DND-41 (cell line): ENCODE results near the gene ZDHHC7.

ENCODE experiments used
- ATAC-seq: fragments of 200-7000 bp; cut with Tn5 transposase; 3 replicates; pipeline ENCODE4 v1.9.1; 2021; ENCODE audit warnings: low read depth; ENCODE audit not compliant: insufficient read depth
- DNase-seq: peaks from one replicate; pipeline ENCODE4 v3.0.0-alpha.2; 2020
- H2AFZ ChIP-seq: 2 replicates; pipeline ENCODE4 v1.6.0; 2012; ENCODE audit warnings: low read depth, low read length
- H3K27ac ChIP-seq: 2 replicates; pipeline ENCODE4 v1.5.1; 2012; ENCODE audit warnings: low read length, inconsistent platforms
- H3K27me3 ChIP-seq: fragments of 200-600 bp; sonication (generic); 2 replicates; pipeline ENCODE4 v1.6.0; 2012; ENCODE audit warnings: low read length, mild to moderate bottlenecking, inconsistent platforms; ENCODE audit not compliant: insufficient read depth, poor library complexity
- H3K36me3 ChIP-seq: 2 replicates; pipeline ENCODE4 v1.5.1; 2012; ENCODE audit warnings: low read length, inconsistent platforms; ENCODE audit not compliant: insufficient read depth
- H3K4me1 ChIP-seq: 2 replicates; pipeline ENCODE4 v1.5.1; 2012; ENCODE audit warnings: mild to moderate bottlenecking, low read length; ENCODE audit not compliant: insufficient read depth
- H3K4me2 ChIP-seq: 2 replicates; pipeline ENCODE4 v1.6.0; 2012; ENCODE audit warnings: mild to moderate bottlenecking, moderate library complexity, low read length, inconsistent platforms; ENCODE audit not compliant: insufficient read depth
- H3K4me3 ChIP-seq, 2 experiments: fragments of 200-600 bp in 1 of 2; shearing (Covaris generic) in 1 of 2; 2 replicates each; pipeline ENCODE4 v1.5.1; 2012 to 2016; ENCODE audit warnings: inconsistent platforms in 2 of 2, low read length in 2 of 2, mild to moderate bottlenecking in 2 of 2, low read depth in 1 of 2, moderate library complexity in 1 of 2
- H3K79me2 ChIP-seq: 2 replicates; pipeline ENCODE4 v1.6.0; 2012; ENCODE audit warnings: low read length, inconsistent platforms; ENCODE audit not compliant: insufficient read depth
- H3K9ac ChIP-seq: 2 replicates; pipeline ENCODE4 v1.6.0; 2012; ENCODE audit warnings: low read depth, mild to moderate bottlenecking, inconsistent platforms, low read length, moderate library complexity
- H3K9me3 ChIP-seq: 2 replicates; pipeline ENCODE4 v1.5.1; 2012; ENCODE audit warnings: low read length, moderate library complexity, mild to moderate bottlenecking, inconsistent platforms; ENCODE audit not compliant: insufficient read depth, severe bottlenecking
- H4K20me1 ChIP-seq: 2 replicates; pipeline ENCODE4 v1.6.0; 2012; ENCODE audit warnings: low read length; ENCODE audit not compliant: insufficient read depth
- EZH2 ChIP-seq: IDR thresholded peaks from 3 replicates; pipeline ENCODE4 v1.6.1; 2012; ENCODE audit warnings: borderline replicate concordance, low read depth, mild to moderate bottlenecking, moderate library complexity, low read length, inconsistent platforms; ENCODE audit not compliant: severe bottlenecking
- TF ChIP-seq, protein P1 (sequence below): IDR thresholded peaks from 2 replicates; pipeline ENCODE4 v1.5.1; 2012; ENCODE audit warnings: borderline replicate concordance, low read length, moderate library complexity, mild to moderate bottlenecking; ENCODE audit not compliant: poor library complexity, severe bottlenecking; ENCODE audit errors: extremely low read depth

Gene ZDHHC7

DNA sequence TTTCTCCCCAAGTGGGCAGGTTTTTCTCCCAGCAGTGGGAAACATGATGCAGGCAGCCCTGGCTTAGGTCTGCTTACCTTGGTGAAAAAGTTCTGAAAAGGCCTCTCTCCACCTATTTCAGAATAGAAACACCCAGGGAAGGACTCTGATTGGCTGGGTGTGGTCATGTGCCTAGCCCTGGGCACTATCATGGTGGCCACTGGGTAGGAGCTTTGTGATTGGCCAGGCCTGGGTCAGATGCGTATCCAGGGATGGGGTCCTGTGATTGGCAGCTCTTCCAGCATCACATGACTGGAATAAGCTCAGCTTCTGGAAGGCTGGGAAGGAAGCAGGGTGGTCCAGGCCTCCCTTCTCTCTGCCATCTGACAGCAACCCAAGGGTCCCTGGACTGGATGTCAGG is 53.5 kb downstream of the ZDHHC7 start:
- Histone ChIP-seq H2AFZ (no peak overlapping the region), H3K9ac (no peak overlapping the region), H3K9me3 (no peaks in the 10 kb centered on the region), H3K4me2 (no peak overlapping the region), H3K79me2 (no peaks in the 10 kb centered on the region), H3K27ac (no peak overlapping the region), H3K4me1 (no peaks in the 10 kb centered on the region), H3K4me3 (no peak overlapping the region), H3K36me3 (no peaks in the 10 kb centered on the region), H4K20me1 (peaks cover 9% of the 10 kb centered on the region), H3K27me3 (peaks cover 11% of the 10 kb centered on the region)
- ATAC-seq = no peak
- no peak for DNase-seq
- TF ChIP-seq, protein P1, sequence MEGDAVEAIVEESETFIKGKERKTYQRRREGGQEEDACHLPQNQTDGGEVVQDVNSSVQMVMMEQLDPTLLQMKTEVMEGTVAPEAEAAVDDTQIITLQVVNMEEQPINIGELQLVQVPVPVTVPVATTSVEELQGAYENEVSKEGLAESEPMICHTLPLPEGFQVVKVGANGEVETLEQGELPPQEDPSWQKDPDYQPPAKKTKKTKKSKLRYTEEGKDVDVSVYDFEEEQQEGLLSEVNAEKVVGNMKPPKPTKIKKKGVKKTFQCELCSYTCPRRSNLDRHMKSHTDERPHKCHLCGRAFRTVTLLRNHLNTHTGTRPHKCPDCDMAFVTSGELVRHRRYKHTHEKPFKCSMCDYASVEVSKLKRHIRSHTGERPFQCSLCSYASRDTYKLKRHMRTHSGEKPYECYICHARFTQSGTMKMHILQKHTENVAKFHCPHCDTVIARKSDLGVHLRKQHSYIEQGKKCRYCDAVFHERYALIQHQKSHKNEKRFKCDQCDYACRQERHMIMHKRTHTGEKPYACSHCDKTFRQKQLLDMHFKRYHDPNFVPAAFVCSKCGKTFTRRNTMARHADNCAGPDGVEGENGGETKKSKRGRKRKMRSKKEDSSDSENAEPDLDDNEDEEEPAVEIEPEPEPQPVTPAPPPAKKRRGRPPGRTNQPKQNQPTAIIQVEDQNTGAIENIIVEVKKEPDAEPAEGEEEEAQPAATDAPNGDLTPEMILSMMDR = no peak
- TF ChIP-seq EZH2 = no peak

DNA sequence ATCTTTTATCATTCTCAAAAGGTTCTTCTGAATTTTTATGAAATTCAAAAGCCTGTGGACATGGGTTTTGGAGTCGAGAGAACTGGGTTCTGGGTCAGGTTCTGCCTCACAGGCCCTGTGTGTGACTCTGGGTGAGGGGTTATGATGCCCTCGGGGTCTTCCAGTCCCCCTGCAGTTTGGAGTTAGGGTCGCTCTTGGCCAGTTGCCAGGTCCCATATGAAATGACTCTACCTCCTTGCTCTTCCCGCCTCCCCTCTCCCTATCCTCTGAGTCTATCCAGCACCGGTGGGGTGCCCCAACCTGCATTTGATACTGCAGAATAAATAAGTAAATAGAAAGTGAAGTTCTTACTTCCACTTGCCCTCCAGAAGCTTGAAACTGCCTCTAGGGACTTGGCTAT is 54.1 kb downstream of the ZDHHC7 start:
- ATAC-seq (no peak), DNase-seq (no peak)
- no peaks in the 10 kb centered on the region for H3K36me3 ChIP-seq
- H3K79me2 ChIP-seq = no peaks in the 10 kb centered on the region
- H2AFZ ChIP-seq = no peak overlapping the region
- no peak overlapping the region for H3K4me3 ChIP-seq
- H3K9ac ChIP-seq = no peak overlapping the region
- no peaks in the 10 kb centered on the region for H3K4me1 ChIP-seq
- H3K27ac ChIP-seq = no peak overlapping the region
- TF ChIP-seq, protein P1 = no peak
- no peak for TF ChIP-seq EZH2
- peaks cover 12% of the 10 kb centered on the region for H4K20me1 ChIP-seq
- peaks cover 11% of the 10 kb centered on the region for H3K27me3 ChIP-seq
- H3K9me3 ChIP-seq = no peaks in the 10 kb centered on the region
- H3K4me2 ChIP-seq = no peak overlapping the region

DNA sequence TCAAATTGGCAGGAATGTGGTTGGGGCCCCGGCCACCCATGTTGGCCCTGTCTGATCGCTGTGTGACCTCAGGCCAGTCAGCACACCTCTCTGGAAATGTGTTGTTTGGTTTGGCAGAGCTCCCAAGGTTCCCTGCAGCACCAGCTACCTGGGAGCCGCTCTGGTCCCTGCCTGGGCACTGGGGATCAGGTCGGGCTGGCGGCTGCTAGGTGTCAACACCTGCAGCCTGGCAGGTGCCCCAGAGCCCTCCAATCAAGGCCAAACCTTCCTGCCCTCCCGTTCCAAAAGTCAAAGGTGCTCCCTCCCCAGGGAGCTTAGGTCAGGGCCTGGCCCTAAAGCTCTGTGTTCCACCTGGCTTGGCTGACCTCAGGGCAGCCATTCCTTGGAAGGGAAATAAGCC is 55.9 kb downstream of the ZDHHC7 start:
- H3K36me3 ChIP-seq = no peaks in the 10 kb centered on the region
- no peaks in the 10 kb centered on the region for H3K9me3 ChIP-seq
- H3K4me2 ChIP-seq = no peak overlapping the region
- no peak overlapping the region for H3K9ac ChIP-seq
- ATAC-seq = no peak
- no peak overlapping the region for H3K4me3 ChIP-seq
- no peaks in the 10 kb centered on the region for H3K79me2 ChIP-seq
- DNase-seq = no peak
- peaks cover 19% of the 10 kb centered on the region for H4K20me1 ChIP-seq
- TF ChIP-seq, protein P1 = no peak
- no peak for TF ChIP-seq EZH2
- H3K27ac ChIP-seq = no peak overlapping the region
- H3K4me1 ChIP-seq = no peaks in the 10 kb centered on the region
- no peak overlapping the region for H2AFZ ChIP-seq
- H3K27me3 ChIP-seq = peaks cover 3% of the 10 kb centered on the region
